Coronary artery (tissue), 2 donors: ENCODE measurements around the gene SYNGAP1.

Experiments
- DNase-seq: peaks from one replicate; pipeline ENCODE4 v3.0.0-alpha.2; 2017; ENCODE audit warnings: low spot score
- H3K27ac ChIP-seq, 2 donors: fragments of 200-600 bp; sonication (generic); one replicate each; pipeline ENCODE4 v1.5.1; 2016 to 2019
- H3K4me3 ChIP-seq: fragments of 200-600 bp; sonication (generic); 2 replicates; pipeline ENCODE4 v1.5.1; 2016; ENCODE audit warnings: mild to moderate bottlenecking, moderate library complexity
- CTCF ChIP-seq: fragments of 200-600 bp; sonication (generic); IDR thresholded peaks from one replicate; pipeline ENCODE4 v1.5.1; 2019; ENCODE audit warnings: antibody characterized with exemption

The SYNGAP1 gene

GRCh38 chr6:33426590-33427511 is 7.0 kb downstream of the SYNGAP1 start:
- DNase-seq = no peak
- no peak for TF ChIP-seq CTCF
- H3K27ac ChIP-seq = peak overlapping the region; percentile 87 to 97
- peak overlapping the region; percentile 80 for H3K4me3 ChIP-seq

- peak overlapping the region; percentile 80 for H3K4me3 ChIP-seq
- no peak for DNase-seq
- TF ChIP-seq CTCF = no peak
- peak overlapping the region; percentile 87 to 97 for H3K27ac ChIP-seq
These were observed 7.8 kb downstream of the SYNGAP1 start for GRCh38 chr6:33427585-33428223.

DNA sequence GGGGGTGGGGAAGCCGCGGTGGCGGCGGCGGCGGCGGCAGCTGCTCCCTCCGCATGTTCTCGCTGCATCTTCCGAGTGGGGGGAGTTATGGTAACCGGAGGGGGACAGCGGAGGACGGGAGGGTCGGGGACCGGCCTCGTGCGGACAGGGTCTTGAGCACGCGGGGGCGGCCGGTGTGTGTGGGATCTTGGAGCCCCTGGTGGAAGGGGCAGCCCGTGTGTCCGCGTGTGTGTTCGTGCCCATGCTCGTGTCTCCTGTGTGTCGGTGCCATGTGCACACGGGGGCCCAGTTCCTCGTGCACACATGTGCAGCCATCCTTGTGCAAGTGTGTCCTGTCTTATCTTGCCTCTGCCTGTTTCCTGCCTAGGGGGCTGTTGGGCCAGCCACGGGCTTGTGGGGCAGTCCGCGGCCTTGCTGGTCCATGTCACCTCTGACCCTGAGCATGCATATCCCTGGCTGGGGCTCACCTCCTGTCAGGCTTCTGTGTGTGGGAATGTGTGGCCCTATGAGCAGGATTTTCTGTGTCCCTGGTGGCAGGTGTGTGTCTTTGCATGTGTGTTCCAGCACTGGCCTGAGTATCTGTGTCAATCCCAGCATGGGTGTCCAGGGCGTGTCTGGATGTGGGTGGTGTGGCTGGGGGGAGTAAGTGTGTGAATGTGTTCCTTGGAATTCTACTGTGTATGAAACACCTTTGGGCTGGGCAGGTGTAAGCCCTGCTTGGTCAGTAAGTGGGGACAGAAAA is 8.5 kb downstream of the SYNGAP1 start:
- Histone ChIP-seq H3K4me3 (peak overlapping the region; percentile 80), H3K27ac (peak overlapping the region; percentile 50 to 97)
- no peak for DNase-seq
- TF ChIP-seq CTCF = no peak

DNA sequence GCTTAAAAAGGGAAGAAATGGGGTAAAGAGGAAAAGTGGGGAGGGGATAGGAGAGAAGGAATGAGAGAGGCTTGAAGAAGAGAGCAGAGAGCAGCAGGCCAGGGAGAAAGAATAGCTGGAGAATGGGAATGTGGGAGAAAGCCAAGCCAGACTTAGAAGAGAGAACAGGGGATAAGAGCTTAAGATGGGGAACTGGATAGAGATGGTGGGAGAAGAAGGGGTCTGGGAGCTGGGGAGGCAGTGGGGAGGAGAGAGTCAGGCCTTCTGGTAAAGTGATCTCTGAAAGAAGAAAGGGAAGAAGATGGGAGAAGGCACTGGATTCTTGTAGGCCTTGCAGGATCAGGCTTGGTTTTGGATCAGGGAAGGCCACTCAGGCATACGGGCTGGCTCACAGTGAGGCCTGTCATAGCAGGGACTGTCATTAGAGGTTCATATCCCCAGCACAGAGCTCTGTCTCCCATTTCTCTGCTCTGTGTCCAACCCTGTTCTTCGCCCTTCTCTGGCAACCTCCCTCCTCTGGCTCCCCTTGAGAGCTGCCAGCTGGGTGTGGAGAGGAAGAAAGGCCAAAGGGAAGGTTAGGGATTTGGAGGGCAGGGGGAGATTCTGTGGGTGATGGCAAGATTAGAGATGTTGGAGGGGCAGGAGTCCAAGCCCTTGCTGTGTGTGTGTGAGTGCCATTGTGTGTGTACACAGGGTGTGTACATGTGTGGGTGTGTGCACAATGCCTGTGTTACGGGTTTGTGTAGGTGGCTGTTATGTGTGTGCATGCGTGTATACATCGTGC is 9.3 kb downstream of the SYNGAP1 start:
- H3K27ac ChIP-seq = peak overlapping the region; percentile 50 to 97
- no peak overlapping the region for H3K4me3 ChIP-seq
- DNase-seq = no peak
- no peak for TF ChIP-seq CTCF

DNA sequence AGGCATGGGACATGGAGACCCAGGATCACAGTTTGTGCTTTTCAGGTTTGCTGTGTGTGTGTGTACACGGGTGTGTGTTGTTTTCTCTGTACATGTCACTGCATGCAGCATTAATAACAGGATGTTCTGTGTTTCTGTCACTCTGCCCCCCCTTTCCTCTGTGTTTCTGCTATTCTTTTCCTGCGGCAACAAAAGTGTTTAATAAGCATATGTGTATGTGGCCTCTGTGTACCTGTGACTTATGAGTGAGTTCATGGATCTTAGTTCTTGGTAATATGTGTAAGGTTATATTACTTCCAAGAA is 9.8 kb downstream of the SYNGAP1 start:
- no peak for TF ChIP-seq CTCF
- H3K27ac ChIP-seq = no peak overlapping the region
- no peak for DNase-seq
- no peak overlapping the region for H3K4me3 ChIP-seq

DNA sequence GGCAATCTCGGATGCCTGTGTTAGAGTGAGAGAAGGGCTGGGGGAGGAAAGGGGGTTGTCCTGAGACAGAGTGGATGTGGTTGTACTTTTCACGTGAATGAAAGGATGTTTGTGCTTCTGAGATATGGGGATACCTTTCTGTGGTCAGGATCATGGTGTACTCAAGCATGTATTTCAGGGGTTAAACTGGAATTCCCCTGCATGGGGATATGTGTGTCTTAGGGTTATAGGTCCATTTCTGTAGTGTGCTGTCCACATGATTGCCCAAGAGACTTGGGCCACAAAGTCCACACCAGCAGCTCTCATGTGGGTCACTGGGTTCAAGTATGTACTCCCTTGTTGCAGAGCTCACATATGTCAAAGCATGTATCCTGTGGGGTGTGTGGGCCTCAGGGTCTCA is 10.5 kb downstream of the SYNGAP1 start:
- Histone ChIP-seq H3K4me3 (no peak overlapping the region), H3K27ac (peak overlapping the region in 1 of 2 donors; percentile 66)
- TF ChIP-seq CTCF = no peak
- DNase-seq = no peak
